Measurements from ENCODE around the gene PINK1. TPM values are rescaled to one million over a fixed set of nuclear protein-coding genes. Genes with fewer than 3 reads are reported as not detected.
"Not testable (repeated sequence)": the region's sequence is repeated elsewhere in the genome, so short reads cannot be mapped to it uniquely, and the experiment has no call there.

PINK1 gene
- total RNA-seq, 4 donors from 2014 or later: 175 to 330 (median 242) TPM

DNA sequence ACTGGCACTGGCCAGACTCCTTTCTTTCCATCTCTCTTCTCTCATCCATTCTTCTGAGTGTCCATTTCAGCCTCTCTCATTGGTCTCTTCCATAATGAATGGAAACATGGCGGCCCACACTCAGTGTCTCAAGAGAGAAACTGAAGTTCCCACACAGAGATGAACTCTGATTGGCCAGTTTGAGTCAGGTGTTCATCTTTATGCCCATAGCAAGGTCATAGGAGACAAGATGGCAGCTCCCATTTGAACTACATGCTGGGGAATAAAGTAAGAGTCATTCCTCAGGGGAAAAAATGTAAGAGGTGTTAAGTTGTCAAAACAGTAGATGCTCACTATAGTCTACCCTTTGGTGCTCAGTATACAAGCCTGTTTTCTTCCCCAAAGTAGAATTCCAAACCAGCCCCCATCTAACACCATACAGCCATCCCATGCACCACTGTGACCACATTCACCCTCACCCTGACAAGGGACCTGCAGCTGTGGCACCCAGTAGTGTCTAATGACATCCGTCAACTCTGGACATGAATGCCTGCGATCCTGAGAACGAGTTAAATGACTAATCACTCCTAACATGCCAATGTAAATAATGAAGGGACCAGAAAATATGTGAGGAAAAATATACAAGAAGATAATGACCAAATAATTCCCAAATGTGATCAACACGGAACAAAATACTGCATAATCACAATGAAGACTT is 32.0 kb upstream of the PINK1 start:
- Histone ChIP-seq H3K36me3 (no peaks in the 10 kb centered on the region), H3K9me3 (no peaks in the 10 kb centered on the region), H3K4me3 (no peak overlapping the region), H3K27me3 (no peaks in the 10 kb centered on the region), H3K27ac (replicated peaks in 1 of 4) (no peak overlapping the region), H3K4me1 (no peaks in the 10 kb centered on the region)
- no peak for DNase-seq (ENCODE audit: extremely low spot score)
- intact Hi-C loops (cut with DNase I): no loop called here
- TF ChIP-seq POLR2A (IDR thresholded peaks at IDR 0.05; ENCODE audit: low read depth) (no peak), POLR2AphosphoS5 (IDR thresholded peaks at IDR 0.05) (no peak), EP300 (IDR thresholded peaks at IDR 0.05) (no peak)
- TF ChIP-seq, protein P1, sequence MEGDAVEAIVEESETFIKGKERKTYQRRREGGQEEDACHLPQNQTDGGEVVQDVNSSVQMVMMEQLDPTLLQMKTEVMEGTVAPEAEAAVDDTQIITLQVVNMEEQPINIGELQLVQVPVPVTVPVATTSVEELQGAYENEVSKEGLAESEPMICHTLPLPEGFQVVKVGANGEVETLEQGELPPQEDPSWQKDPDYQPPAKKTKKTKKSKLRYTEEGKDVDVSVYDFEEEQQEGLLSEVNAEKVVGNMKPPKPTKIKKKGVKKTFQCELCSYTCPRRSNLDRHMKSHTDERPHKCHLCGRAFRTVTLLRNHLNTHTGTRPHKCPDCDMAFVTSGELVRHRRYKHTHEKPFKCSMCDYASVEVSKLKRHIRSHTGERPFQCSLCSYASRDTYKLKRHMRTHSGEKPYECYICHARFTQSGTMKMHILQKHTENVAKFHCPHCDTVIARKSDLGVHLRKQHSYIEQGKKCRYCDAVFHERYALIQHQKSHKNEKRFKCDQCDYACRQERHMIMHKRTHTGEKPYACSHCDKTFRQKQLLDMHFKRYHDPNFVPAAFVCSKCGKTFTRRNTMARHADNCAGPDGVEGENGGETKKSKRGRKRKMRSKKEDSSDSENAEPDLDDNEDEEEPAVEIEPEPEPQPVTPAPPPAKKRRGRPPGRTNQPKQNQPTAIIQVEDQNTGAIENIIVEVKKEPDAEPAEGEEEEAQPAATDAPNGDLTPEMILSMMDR (IDR thresholded peaks at IDR 0.05): no peak
- 71% methylated on average over 5 of the region's 5 CpGs for WGBS

DNA sequence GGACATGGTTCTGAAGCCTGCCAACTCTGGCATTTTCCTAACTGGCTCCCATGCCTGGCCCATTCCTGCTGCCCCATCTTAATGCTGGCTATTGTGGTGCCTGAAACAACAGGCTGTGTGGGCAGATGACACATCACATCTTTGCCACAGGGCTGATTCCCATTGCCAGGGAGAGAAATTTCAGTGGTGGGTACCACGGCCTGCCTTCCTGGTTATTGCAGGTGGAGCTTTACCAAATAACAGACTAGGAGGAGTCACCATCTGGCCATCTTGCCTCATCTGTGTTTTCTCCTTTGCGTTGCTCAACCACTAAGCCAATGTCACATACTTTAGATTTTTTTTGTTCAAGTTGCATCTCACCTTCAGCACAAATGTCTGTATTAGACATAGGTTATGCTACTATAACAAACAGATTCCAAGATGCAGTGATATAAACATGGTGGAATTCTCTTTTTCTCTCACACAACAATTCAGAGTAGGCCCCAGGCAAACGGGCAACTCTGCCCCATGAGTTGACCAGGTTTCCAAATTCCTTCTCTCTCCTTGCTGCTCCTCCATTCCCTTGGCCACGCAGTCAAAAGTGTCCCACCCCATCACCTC is 30.3 kb upstream of the PINK1 start:
- intact Hi-C loops (cut with DNase I): no loop called here
- Histone ChIP-seq H3K4me3 (no peak overlapping the region), H3K27me3 (no peaks in the 10 kb centered on the region), H3K36me3 (no peaks in the 10 kb centered on the region), H3K27ac (replicated peaks in 1 of 4) (no peak overlapping the region), H3K9me3 (no peaks in the 10 kb centered on the region), H3K4me1 (no peaks in the 10 kb centered on the region)
- WGBS: 93% methylated on average over 4 of the region's 4 CpGs
- TF ChIP-seq POLR2A (IDR thresholded peaks at IDR 0.05; ENCODE audit: low read depth) (no peak), POLR2AphosphoS5 (IDR thresholded peaks at IDR 0.05) (no peak), EP300 (IDR thresholded peaks at IDR 0.05) (no peak)
- TF ChIP-seq, protein P1 (IDR thresholded peaks at IDR 0.05): no peak
- DNase-seq (ENCODE audit: extremely low spot score): no peak

DNA sequence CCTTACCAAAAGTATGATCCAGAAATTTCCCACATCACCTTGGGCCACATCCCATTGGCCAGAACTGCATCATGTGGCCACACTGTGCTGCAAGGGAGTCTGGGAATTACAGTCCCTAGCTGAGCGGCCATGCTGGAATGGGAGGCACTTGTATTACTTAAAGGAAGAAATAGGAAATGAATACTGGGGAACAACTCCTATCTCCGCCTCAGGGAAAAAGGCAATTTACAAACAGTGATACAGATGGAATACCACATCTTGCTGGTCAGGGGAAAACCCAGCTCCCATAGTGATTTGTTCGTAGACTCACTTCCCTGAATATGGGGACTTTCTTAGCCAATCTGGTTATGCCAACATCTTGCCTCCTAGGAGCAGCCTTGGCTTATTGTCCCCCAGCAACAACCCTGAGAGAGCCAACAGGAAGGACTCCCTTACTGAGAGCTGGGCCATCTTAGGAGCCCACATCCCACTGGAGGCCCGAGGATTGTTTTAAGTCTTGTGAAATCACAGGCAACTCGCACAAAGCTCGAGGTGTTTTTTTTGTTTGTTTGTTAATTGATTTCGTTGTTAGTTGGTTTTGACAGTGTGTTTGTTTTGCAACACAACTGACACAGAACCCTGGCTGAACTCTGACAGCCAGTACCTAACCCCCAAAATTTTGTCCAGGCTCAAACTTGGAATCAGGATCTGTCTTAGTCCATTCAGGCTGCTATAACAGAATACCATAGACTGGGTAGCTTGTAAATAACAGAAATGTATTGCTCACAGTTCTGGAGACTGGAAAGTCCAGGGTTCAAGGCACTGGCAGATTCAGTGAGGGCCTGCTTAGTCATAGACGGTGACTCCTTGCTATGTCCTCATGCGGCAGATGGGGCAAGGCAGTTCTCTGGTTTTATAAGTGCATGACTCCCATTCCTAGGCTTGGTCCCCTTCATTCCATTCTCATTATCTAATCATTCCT is 29.5 kb upstream of the PINK1 start:
- Histone ChIP-seq H3K4me1 (no peaks in the 10 kb centered on the region), H3K27ac (replicated peaks in 1 of 4) (no peak overlapping the region)
- intact Hi-C loops (cut with DNase I): no loop called here

DNA sequence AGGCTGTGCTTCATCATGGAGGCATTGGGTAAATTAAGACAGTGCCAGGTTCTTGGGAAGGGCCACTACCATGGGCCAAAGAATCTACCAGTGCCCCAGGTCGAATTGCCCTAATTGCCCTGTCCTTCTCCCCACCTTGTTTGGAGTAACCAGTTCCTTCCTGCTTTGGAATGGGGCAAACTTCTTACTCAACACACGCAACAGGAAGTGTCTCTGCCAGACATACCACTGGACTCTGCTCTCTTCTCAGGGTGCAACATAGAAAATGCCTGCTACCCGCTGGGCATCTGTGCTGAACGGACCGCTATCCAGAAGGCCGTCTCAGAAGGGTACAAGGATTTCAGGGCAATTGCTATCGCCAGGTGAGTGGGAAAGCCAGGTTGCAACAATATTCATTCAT is 28.6 kb upstream of the PINK1 start:
- Histone ChIP-seq H3K27me3 (no peaks in the 10 kb centered on the region), H3K4me3 (no peak overlapping the region), H3K4me1 (no peaks in the 10 kb centered on the region), H3K36me3 (no peaks in the 10 kb centered on the region), H3K27ac (replicated peaks in 1 of 4) (no peak overlapping the region), H3K9me3 (no peaks in the 10 kb centered on the region)
- DNase-seq (ENCODE audit: extremely low spot score): no peak
- TF ChIP-seq POLR2A (IDR thresholded peaks at IDR 0.05; ENCODE audit: low read depth) (no peak), EP300 (IDR thresholded peaks at IDR 0.05) (no peak), POLR2AphosphoS5 (IDR thresholded peaks at IDR 0.05) (no peak)
- TF ChIP-seq, protein P1 (IDR thresholded peaks at IDR 0.05): no peak
- intact Hi-C loops (cut with DNase I): no loop called here
- WGBS: 92% methylated on average over 6 of the region's 7 CpGs

More for the DNA sequence above, 29.5 kb upstream of the PINK1 start:
- Histone ChIP-seq H3K36me3 (no peaks in the 10 kb centered on the region), H3K4me3 (no peak overlapping the region), H3K27me3 (no peaks in the 10 kb centered on the region), H3K9me3 (no peaks in the 10 kb centered on the region)
- no peak for DNase-seq (ENCODE audit: extremely low spot score)
- WGBS: 87% methylated on average over 7 of the region's 9 CpGs
- TF ChIP-seq, protein P1 (IDR thresholded peaks at IDR 0.05): no peak
- TF ChIP-seq POLR2AphosphoS5 (IDR thresholded peaks at IDR 0.05) (no peak), EP300 (IDR thresholded peaks at IDR 0.05) (no peak), POLR2A (IDR thresholded peaks at IDR 0.05; ENCODE audit: low read depth) (no peak)

DNA sequence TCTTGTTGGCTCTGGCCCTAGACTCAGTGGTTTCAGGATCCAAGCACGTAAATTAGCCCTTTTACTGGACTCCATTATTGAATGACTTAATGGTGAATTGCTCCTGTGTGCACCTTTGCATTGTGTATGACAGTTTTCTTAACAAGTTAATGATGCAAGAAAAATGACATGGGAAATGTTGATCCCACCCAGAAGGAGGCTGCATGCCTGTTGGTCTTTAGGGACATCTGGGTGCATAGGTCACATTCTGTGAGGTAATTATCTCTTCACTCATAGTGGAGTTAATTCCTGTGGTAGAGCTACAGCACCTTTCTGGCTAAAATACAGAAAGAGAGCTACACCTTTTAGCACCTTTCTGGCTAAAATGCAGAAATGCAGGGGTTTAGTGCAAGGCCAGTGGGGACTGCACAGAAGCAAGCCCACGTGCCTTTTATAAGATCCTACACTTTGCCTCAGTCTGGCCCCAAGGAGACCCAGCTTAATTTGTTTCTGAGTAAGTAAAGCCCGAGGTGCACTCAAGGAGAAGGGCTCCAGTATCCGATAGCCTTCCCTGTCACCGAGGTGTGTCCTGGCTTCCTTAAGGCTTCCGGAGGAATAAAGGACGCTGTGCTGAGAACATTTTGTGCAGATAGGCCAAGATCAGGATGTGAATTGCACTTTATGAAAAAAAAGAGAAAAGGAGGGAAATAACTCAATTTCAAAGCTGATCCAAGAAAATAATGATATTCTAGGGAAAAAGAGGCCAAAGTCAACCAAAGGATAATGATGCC is 26.3 kb upstream of the PINK1 start:
- intact Hi-C loops (cut with DNase I); H3K9me3 ChIP-seq; H3K36me3 ChIP-seq; H3K27me3 ChIP-seq; H3K4me3 ChIP-seq; H3K4me1 ChIP-seq; DNase-seq (ENCODE audit: extremely low spot score): not testable (repeated sequence)
- 71% methylated on average over 7 of the region's 7 CpGs for WGBS
- peak overlapping the region in 1 of 4 donors; percentile 42 for H3K27ac ChIP-seq (replicated peaks in 1 of 4)
